ENCODE data around the gene RADX. TPM values are rescaled to one million over a fixed set of nuclear protein-coding genes. Genes with fewer than 3 reads are reported as not detected.

The RADX gene
- total RNA-seq, 1 experiment from 2014 or later: 1.7 TPM

DNA sequence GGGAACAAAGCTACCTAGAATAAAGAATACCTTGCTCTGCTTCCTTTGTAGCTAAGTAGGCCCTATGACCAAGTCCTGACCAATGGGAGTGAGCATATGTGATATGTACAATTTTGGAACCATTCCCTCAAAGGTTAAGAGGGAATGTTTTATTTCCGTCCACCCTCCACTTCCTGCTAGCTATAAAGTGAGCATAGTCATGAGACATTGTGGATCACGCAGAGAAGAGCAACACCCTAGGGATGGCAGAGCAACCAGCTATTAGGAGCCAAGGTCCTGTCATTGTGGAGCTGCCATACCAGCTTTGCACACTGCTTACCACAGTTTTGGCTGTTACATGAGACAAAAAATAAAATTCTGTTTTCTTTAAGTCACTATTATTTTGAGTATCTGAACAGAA is 68.9 kb downstream of the RADX start:
- DNase-seq (ENCODE audit: low read depth): no peak

GRCh38 chrX:106684207-106684606 is 72.4 kb downstream of the RADX start:
- no peak for DNase-seq (ENCODE audit: low read depth)

- DNase-seq (ENCODE audit: low read depth): no peak
Measured at GRCh38 chrX:106692425-106693065, 80.8 kb downstream of the RADX start.

DNA sequence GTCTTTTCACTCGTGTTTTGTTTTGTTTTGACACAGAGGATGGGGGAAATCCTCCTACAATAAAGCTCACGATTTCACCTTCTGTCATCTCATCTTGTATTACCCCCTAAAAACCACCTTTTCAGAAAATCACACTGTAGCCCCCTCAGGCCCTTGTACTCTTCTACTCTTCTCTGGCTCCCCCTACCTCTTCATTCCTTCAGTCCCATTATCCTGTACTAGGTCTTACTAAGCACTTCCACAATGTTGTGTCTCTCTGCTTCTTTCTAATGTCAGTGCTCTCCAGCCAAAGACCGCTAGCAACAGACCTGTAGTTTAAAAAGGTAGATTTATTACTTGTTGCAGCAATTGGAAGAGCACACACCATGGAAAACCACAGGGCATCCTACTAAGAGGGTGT is 84.7 kb downstream of the RADX start:
- no peak for DNase-seq (ENCODE audit: low read depth)

DNA sequence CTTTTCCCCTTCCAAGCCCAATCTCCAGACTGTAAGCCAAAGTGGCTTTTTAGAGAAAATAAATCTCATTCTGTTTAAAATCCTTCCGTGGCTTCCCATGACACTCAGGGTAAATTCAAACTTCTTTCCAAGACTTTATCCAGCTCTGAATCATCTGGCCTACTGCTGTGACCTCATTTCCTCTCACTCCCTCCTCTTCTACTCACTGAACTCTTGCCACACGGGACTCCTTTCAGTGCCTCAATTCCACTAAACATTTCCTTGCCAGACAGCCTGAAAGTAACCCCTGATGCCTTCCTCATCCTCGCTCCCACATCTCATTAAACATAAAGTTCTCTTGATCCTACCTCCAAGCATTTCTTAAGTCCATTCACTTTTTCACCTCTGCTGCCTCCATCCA is 86.9 kb downstream of the RADX start:
- peak; percentile 39 for DNase-seq (ENCODE audit: low read depth)

DNA sequence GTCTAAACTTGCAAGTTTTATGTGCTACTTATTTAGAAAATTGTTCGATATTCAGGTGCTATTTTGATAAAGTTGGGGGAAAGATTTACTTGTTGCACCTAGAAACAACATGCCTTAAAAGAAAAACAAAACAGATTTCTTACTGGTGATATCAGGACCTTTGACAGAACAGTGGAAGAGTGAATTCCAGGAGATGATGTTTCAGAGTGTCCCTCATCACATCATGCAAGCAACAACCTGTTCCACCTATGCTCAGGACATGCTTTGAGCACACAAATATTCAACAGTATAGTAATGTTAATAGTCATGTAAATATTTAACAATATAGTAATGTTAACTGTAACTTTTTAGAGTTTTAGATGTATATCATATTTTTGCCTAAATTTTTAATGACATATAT is 90.9 kb downstream of the RADX start:
- DNase-seq (ENCODE audit: low read depth): no peak

DNA sequence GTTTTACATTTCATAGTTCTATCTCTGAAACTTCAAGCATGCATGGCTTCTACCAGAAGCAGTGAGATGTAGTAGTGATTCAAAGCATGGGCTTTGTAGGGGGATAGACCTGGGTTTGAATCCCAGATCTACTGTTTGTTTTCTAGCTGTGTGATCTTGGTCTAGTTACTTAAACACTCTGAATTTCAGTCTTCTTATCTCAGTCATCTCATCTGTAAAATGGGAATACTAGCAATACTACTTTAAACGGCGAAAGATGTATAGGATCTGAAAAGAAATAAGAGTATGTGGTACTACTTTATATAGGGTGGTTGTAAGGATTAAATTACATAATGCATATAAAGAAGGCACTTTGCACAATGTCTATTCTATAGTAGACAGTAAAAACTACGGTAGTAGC is 94.7 kb downstream of the RADX start:
- DNase-seq (ENCODE audit: low read depth): no peak

- peak; percentile 93 for DNase-seq (ENCODE audit: low read depth)
Measured at GRCh38 chrX:106707771-106708454, 96.1 kb downstream of the RADX start.

- no peak for DNase-seq (ENCODE audit: low read depth)
Measured at GRCh38 chrX:106710771-106711170, 99.0 kb downstream of the RADX start.

DNA sequence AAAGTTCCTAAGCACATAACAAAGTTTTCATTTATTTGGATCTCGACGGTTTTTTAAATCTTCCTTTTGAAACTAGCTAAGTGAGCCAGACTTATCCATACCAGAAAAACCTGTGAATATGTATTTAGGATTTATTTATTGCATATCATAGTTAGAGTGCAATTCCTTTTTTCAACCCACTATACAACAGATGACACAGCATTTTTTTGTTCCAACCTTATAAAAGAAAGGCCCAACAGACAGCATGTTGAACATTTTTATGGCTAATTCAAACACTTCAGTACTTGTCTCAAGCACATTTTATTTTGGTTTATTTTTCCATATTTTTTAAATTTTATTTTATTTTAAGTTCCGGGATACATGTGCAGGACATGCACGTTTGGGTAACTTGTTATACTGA is 99.6 kb downstream of the RADX start:
- DNase-seq (ENCODE audit: low read depth): no peak

DNA sequence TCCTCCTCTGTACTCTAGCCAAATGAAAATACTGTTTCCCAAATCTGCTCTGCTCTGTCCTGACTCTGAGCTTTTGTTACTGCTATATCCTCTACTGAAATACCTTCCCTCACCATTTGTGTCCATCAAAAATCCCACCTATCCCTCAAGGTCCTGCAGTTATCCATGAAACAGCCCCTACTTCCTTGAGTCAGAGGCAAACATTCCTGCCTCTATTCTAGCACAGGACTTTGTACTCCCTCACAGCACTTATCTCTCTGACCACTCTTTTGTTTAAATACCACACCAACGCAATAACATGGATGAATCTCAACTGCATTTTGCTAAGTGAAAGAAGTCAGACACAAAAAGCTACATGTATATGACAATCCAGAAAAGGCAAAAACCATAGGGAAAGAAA is 104.2 kb downstream of the RADX start:
- DNase-seq (ENCODE audit: low read depth): no peak

- no peak for DNase-seq (ENCODE audit: low read depth)
Measured at GRCh38 chrX:106716463-106716862, 104.7 kb downstream of the RADX start.

GRCh38 chrX:106718709-106719108 is 106.9 kb downstream of the RADX start:
- DNase-seq (ENCODE audit: low read depth): no peak

- DNase-seq (ENCODE audit: low read depth): no peak
Measured at GRCh38 chrX:106725931-106726330, 114.2 kb downstream of the RADX start.

GRCh38 chrX:106726485-106727437 is 115.0 kb downstream of the RADX start, which contains the start of gene RNF128:
Gene RNF128, plus strand, starts transcription at chrX:106726701. Its CDS starts 213 bp downstream, at chrX:106726914.
- peak; percentile 31 for DNase-seq (ENCODE audit: low read depth)

DNA sequence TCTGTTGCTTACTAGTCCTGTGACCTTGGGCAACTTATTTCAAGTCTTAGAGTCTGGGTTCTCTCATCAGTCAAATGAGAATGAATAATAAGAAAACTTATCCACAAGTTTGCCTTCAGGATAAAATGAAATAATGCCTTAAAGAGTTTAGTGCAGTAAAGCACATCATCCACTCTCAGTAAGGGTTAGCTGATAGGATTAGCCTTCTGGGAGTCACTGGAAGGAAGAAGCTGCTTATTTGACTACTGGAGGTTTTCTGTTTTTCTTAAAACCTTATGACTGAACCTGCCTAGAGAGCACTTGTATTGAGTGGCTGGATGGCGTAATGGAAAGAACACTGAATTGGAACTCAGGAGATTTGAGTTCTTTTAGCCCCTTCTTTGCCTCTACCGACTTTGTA is 116.6 kb downstream of the RADX start:
- no peak for DNase-seq (ENCODE audit: low read depth)

Other genes starting within 250 kb of the RADX start
- gene RNF128, start 114.7 kb downstream of the RADX start, total RNA-seq (2014; rRNA removed): 0.26 and 0.34 TPM in 2 replicates
- 5.1 and 6.9 TPM in 2 replicates for gene TBC1D8B, start 190.7 kb downstream of the RADX start, total RNA-seq (2014; rRNA removed)

All from LHCN-M2 (cell line).